Endodermal cell (in vitro differentiated cells): ENCODE measurements around the gene PDGFA. TPM values are rescaled to one million over a fixed set of nuclear protein-coding genes. Genes with fewer than 3 reads are reported as not detected.

Experiments used
- DNase-seq: peaks from one replicate; pipeline ENCODE4 v3.0.0-alpha.2; 2017
- H3K27ac ChIP-seq: 2 replicates; pipeline ENCODE4 v1.5.1; 2013; ENCODE audit warnings: mild to moderate bottlenecking, low read depth, low read length, moderate library complexity
- H3K27me3 ChIP-seq: 2 replicates; pipeline ENCODE4 v1.6.1; 2013; ENCODE audit warnings: mild to moderate bottlenecking, low read length, moderate library complexity; ENCODE audit not compliant: insufficient read depth, control insufficient read depth, poor library complexity, severe bottlenecking
- H3K36me3 ChIP-seq: 2 replicates; pipeline ENCODE4 v1.7.0; 2013; ENCODE audit warnings: mild to moderate bottlenecking, low read length, moderate library complexity; ENCODE audit not compliant: control insufficient read depth, insufficient read depth
- H3K4me1 ChIP-seq: one replicate; pipeline ENCODE4 v1.7.0; 2013; ENCODE audit warnings: low read length; ENCODE audit not compliant: control insufficient read depth, insufficient read depth
- H3K4me3 ChIP-seq: 2 replicates; pipeline ENCODE4 v1.5.1; 2013; ENCODE audit warnings: mild to moderate bottlenecking, low read length, moderate library complexity
- H3K9ac ChIP-seq: 2 replicates; pipeline ENCODE4 v1.6.1; 2013; ENCODE audit warnings: mild to moderate bottlenecking, low read length, moderate library complexity; ENCODE audit not compliant: poor library complexity, severe bottlenecking; ENCODE audit errors: extremely low read depth
- H3K9me3 ChIP-seq: 2 replicates; pipeline ENCODE4 v1.6.1; 2013; ENCODE audit warnings: mild to moderate bottlenecking, low read length, moderate library complexity; ENCODE audit not compliant: control insufficient read depth
- H3K27ac Mint-ChIP-seq: 2 replicates; pipeline ENCODE4 v1.8.0; 2020; ENCODE audit warnings: mixed read lengths
- H3K27me3 Mint-ChIP-seq: 2 replicates; pipeline ENCODE4 v1.8.0; 2021; ENCODE audit warnings: mild to moderate bottlenecking, mixed read lengths; ENCODE audit not compliant: insufficient read depth
- H3K36me3 Mint-ChIP-seq: 2 replicates; pipeline ENCODE4 v1.8.0; 2020; ENCODE audit warnings: low read depth, mixed read lengths
- H3K4me1 Mint-ChIP-seq: 2 replicates; pipeline ENCODE4 v1.8.0; 2020; ENCODE audit warnings: mixed read lengths
- H3K4me3 Mint-ChIP-seq: 2 replicates; pipeline ENCODE4 v1.8.0; 2020; ENCODE audit warnings: mild to moderate bottlenecking, moderate library complexity, mixed read lengths
- H3K9me3 Mint-ChIP-seq: 2 replicates; pipeline ENCODE4 v1.8.0; 2020; ENCODE audit warnings: mild to moderate bottlenecking, mixed read lengths
- WGBS, 2 experiments: methylation state at CpG; one replicate each; pipeline versions ENCODE4 v1.1.5 to v1.1.7; 2013; ENCODE audit warnings: missing lambda C conversion rate in 2 of 2, mixed read lengths in 1 of 2; ENCODE audit not compliant: insufficient coverage in 1 of 2, insufficient read length in 1 of 2; 5-methylcytosine and 5-hydroxymethylcytosine counted together
- total RNA-seq, 2 donors: library from RNA; stranded (reverse); fragmentation: NEBNext Ultra II Directional in 1 of 2; extraction: Animal tissue kit (Norgen Biotek cat#: 25700) in 1 of 2; gene quantifications; 2 replicates in 1 of 2; 3 replicates in 1 of 2; pipeline ENCODE4 v1.2.1, GENCODE V29; 2021
- TF ChIP-seq, protein P1 (sequence below): fragments of 200-600 bp; sonication (generic); conservative IDR thresholded peaks from 2 replicates; pipeline ENCODE4 v1.5.0; 2021; ENCODE audit warnings: antibody characterized with exemption, mild to moderate bottlenecking

PDGFA gene
- total RNA-seq, 2 donors from 2014 or later, result 11.9 to 24.1 TPM

DNA sequence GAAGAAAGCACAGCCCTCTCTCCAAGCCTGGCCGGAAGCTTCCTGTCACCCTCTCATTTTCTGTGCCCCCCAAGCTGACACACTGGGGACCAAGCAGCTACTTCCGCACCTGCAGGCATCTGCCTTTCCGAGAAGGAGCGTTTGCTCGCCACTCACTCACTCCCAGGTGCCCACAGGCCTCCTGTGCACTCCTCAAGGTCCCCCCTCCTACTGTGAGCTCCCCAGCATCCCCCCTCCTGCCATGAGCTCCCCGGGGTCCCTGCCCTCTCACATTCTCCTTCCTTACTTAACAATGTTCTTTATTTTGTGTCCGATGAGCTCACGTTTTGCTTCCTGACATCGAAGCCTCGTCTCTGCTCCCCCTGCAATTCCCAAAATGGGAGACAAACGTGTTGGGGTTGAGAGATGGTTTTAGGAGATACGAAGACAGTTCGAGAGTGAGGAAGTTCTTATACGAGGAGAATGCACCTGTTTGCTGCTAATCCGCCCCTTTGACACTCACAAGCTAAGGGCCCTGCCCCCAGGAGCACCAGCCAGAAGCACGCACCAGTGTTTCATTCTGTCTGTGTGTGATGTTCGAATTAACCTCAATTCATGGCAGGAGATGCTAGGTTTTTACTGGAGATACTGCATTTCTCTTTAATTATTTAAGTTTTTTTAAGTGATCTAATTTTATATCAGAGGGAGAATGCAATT lies 70.2 kb downstream of the PDGFA start:
- peaks cover 11% of the 10 kb centered on the region for H3K4me1 Mint-ChIP-seq
- no peak overlapping the region for H3K4me3 Mint-ChIP-seq
- H3K27me3 Mint-ChIP-seq, result peaks cover 23% of the 10 kb centered on the region
- 74 to 75% methylated on average over 10 to 17 of the region's 17 CpGs for WGBS, 2 experiments
- no peaks in the 10 kb centered on the region for H3K4me1 ChIP-seq
- H3K36me3 Mint-ChIP-seq, result no peaks in the 10 kb centered on the region
- no peak overlapping the region for H3K9ac ChIP-seq
- no peak overlapping the region for H3K4me3 ChIP-seq
- no peaks in the 10 kb centered on the region for H3K36me3 ChIP-seq
- no peaks in the 10 kb centered on the region for H3K9me3 ChIP-seq
- no peak overlapping the region for H3K27ac ChIP-seq
- no peak overlapping the region for H3K27ac Mint-ChIP-seq
- H3K27me3 ChIP-seq, result peaks cover 24% of the 10 kb centered on the region
- TF ChIP-seq, protein P1, sequence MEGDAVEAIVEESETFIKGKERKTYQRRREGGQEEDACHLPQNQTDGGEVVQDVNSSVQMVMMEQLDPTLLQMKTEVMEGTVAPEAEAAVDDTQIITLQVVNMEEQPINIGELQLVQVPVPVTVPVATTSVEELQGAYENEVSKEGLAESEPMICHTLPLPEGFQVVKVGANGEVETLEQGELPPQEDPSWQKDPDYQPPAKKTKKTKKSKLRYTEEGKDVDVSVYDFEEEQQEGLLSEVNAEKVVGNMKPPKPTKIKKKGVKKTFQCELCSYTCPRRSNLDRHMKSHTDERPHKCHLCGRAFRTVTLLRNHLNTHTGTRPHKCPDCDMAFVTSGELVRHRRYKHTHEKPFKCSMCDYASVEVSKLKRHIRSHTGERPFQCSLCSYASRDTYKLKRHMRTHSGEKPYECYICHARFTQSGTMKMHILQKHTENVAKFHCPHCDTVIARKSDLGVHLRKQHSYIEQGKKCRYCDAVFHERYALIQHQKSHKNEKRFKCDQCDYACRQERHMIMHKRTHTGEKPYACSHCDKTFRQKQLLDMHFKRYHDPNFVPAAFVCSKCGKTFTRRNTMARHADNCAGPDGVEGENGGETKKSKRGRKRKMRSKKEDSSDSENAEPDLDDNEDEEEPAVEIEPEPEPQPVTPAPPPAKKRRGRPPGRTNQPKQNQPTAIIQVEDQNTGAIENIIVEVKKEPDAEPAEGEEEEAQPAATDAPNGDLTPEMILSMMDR, result no peak
- H3K9me3 Mint-ChIP-seq, result no peaks in the 10 kb centered on the region
- DNase-seq, result no peak

DNA sequence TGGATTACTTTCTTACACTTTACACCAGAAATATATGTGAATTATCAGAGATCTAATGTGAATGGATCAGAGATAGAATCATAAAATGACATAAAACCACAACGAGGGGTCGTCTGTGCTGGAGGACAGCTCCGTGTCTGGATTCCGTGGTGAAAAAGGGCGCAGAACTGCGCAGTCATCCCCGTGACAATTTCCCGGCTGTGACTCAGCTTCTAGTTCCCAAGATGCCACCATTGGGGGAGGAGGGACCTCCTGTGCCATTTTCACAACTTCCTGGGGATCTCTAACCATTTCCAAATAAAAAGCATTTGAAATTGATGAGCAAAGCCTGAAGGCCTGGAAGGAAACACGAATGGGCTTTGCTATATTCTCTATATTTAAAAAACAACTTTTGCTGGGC lies 72.1 kb downstream of the PDGFA start:
- H3K9ac ChIP-seq, result no peak overlapping the region
- peaks cover 17% of the 10 kb centered on the region for H3K27me3 ChIP-seq
- 91 to 93% methylated on average over 9 of the region's 9 CpGs for WGBS, 2 experiments
- no peak overlapping the region for H3K4me3 Mint-ChIP-seq
- H3K9me3 Mint-ChIP-seq, result no peaks in the 10 kb centered on the region
- H3K4me3 ChIP-seq, result no peak overlapping the region
- DNase-seq, result no peak
- H3K4me1 Mint-ChIP-seq, result peaks cover 11% of the 10 kb centered on the region
- TF ChIP-seq, protein P1, result no peak
- H3K27ac ChIP-seq, result no peak overlapping the region
- H3K4me1 ChIP-seq, result no peaks in the 10 kb centered on the region
- H3K27me3 Mint-ChIP-seq, result peaks cover 24% of the 10 kb centered on the region
- no peaks in the 10 kb centered on the region for H3K9me3 ChIP-seq
- H3K27ac Mint-ChIP-seq, result no peak overlapping the region
- no peaks in the 10 kb centered on the region for H3K36me3 Mint-ChIP-seq
- no peaks in the 10 kb centered on the region for H3K36me3 ChIP-seq

Other genes with a start within 250 kb of the PDGFA start
- gene FOXL3, start 229.7 kb downstream of the PDGFA start, total RNA-seq, result not detected
- 10 to 100 TPM; 54.2 to 54.3 TPM for gene DNAAF5, start 206.9 kb upstream of the PDGFA start, total RNA-seq
- 10 to 100 TPM; 33.5 to 43.2 TPM for gene PRKAR1B, start 207.4 kb upstream of the PDGFA start, total RNA-seq